NCI-H187 (cell line): ENCODE measurements around the gene YIPF6.
A peak's percentile ranks its signal among the peaks of the same experiment; 100 is the strongest.
"Not testable (repeated sequence)": the region's sequence is repeated elsewhere in the genome, so short reads cannot be mapped to it uniquely, and the experiment has no call there.

Source experiments
- DNase-seq, 2 experiments: peaks; one replicate each; lab custom pipeline; 2025; lab: John Stamatoyannopoulos, UW

YIPF6 gene

DNA sequence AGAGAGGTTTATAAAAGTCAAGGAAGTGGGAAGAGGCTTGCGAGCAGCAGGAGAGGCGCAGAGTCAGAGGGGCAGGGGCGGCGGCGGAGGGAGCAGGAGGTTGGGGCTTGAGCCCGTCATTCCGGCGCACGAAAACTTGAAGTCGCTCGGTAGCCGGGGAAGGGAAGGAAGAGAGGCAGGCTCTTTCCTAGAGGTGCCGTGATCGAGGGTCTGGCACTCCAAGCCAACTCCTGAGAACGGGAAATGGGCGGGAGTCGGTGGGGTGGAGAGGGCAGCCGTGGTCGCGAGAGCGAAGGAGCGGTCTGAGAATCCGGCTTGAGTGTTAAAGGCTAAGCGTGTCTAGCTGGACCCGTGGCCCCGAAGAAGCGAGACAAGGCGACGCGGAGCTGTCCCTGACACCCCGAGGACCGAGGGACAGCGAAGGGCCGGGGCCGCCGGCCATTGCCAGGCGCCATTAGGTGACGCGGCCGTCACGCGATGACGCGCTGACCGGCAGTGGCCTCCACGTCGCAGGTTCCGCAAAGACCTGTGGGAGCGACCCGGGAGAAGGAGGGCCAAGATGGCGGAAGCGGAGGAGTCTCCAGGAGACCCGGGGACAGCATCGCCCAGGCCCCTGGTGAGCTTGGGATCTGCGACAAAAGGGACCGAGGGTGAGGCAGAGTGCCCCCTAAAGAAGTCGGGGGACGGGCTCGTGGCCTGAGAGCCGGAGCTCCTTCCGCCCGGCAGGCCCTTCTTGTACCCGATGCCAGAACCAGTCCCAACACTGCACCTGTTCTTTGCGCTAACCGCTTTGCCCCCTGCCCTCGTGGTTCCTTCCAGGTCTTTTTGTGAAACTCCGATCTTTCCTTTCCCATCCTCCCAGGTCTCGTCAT, at the start of gene YIPF6:
Gene YIPF6, plus strand, starts transcription at position 544 of the 872 bp plus-strand sequence. Its CDS starts 16 bp downstream, at position 560.
- peak; percentile 26 to 47 for DNase-seq

GRCh38 chrX:68451720-68452119, 47.1 kb upstream of the YIPF6 start:
- DNase-seq: no peak

GRCh38 chrX:68454476-68455150, 44.2 kb upstream of the YIPF6 start:
- no peak for DNase-seq

DNA sequence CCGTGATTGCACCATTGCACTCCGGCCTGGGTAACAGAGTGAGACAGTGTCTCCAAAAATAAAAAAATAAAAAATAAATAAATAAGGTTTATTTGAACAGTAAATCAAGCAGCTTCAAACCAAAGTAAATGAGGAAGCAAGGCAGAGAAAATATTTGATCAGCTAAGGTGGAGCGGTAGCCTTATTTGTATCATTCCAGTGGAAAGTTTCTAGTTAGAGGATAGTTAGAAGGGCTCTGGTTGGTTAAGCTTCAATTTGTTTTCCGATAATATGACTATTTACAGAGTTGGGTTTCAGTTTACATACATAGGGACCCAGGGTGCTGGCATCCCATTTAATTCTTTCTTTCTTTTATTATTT, 43.7 kb upstream of the YIPF6 start:
- DNase-seq: no peak

GRCh38 chrX:68461093-68461492, 37.8 kb upstream of the YIPF6 start:
- DNase-seq: no peak

DNA sequence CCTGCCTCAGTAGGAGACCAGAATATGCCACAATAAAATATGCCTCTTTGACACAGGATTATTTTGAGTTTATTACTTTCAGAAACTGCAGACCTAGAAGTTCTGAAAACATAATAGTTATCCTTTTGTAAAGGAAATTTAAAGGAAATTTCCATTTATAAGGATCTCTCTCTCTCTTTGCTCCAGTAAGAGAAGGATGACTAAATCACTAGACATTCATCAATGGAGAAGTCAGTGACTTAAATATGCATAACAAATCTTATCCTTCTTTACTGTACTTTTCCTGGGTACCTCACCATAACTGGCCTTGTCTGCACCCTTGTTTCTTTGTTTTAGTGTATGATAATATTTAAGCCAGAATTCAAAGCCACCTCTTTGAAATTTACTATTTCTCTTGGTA, 37.3 kb upstream of the YIPF6 start:
- no peak for DNase-seq

GRCh38 chrX:68462197-68462596, 36.7 kb upstream of the YIPF6 start:
- no peak for DNase-seq

- no peak for DNase-seq
Observed at GRCh38 chrX:68462653-68463052, 36.2 kb upstream of the YIPF6 start.

DNA sequence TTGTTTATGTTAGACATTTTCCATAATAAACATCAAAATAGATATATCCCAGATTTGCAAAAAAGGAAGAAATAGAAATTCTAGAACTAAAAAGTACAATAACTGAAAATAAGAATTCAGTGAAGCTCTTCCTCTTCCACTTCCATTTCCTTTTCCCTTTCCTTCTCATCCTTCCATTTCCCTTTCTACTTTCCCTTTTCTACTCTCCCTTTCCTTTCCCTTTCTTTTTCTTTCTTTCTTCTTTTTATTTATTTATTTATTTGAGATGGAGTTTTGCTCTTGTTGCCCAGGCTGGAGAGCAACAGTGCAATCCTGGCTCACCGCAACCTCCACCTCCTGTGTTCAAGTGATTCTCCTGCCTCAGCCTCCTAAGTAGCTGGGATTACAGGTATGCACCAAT, 35.0 kb upstream of the YIPF6 start:
- DNase-seq: no peak

DNA sequence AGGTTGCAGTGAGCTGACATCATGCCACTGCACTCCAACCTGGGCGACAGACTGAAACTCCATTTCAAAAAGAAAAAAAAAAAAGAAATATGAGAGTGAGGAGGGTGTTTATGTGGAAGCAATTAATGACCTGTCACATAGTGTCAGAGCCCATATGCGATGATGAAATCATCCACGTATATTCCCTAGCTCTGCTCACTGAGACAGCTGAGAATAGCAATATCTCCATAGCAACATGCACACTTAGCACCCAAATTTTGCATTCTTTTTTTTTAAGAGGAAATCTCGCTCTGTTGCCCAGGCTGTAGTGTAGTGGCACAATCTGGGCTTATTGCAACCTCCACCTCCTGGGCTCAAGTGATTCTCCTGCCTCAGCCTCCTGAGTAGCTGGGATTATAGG, 34.1 kb upstream of the YIPF6 start:
- DNase-seq: no peak

GRCh38 chrX:68480969-68481368, 17.9 kb upstream of the YIPF6 start:
- no peak for DNase-seq

GRCh38 chrX:68486198-68486597, 12.7 kb upstream of the YIPF6 start:
- DNase-seq: not testable (repeated sequence)

GRCh38 chrX:68487254-68487653, 11.6 kb upstream of the YIPF6 start:
- no peak for DNase-seq

DNA sequence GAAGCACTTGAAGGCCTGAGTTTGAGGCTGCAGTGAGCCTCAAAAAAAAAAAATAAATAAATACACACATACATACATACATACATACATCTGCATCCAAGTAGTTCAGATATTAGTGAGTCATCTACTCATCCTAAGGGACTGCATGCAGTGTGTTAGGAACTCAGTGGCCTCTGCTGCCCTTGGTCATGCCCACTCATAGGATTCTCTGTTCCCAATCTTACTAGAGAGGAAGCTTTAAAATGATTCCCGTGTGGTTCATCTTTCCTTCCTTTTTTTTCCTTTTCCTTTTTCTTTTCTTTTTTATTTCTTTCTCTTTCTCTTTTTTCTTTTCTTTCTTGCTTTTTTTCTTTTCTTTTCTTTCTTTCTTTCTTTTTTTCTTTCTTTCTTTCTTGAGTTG, 10.9 kb upstream of the YIPF6 start:
- DNase-seq: no peak

DNA sequence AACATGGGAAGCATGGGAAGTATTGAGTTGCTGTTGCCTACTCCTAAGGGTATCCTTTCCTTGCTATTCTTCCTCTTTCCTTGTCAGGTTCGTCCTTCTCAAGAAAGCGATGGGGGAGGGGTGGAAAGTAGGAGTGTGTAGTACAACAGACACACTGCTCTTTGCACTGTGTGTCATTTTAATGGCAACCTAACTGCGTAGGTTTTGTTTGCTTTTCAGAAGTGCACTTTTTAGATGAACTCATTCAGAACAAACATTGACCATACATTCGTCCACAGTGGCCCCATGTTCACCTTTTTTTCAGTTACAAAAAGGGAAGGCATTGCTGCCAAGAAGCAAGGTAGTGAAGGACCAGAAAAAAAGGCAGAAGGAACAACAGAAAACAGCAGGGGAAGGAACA, 10.2 kb upstream of the YIPF6 start:
- DNase-seq: no peak

GRCh38 chrX:68490644-68491043, 8.2 kb upstream of the YIPF6 start:
- no peak for DNase-seq

GRCh38 chrX:68492583-68492982, 6.3 kb upstream of the YIPF6 start:
- DNase-seq: no peak

- DNase-seq: not testable (repeated sequence)
Observed at GRCh38 chrX:68493776-68494175, 5.1 kb upstream of the YIPF6 start.

- DNase-seq: no peak
Observed at GRCh38 chrX:68498044-68498507, 775 bp upstream of the YIPF6 start.

- no peak for DNase-seq
Observed at GRCh38 chrX:68499543-68500504, 973 bp downstream of the YIPF6 start.

DNA sequence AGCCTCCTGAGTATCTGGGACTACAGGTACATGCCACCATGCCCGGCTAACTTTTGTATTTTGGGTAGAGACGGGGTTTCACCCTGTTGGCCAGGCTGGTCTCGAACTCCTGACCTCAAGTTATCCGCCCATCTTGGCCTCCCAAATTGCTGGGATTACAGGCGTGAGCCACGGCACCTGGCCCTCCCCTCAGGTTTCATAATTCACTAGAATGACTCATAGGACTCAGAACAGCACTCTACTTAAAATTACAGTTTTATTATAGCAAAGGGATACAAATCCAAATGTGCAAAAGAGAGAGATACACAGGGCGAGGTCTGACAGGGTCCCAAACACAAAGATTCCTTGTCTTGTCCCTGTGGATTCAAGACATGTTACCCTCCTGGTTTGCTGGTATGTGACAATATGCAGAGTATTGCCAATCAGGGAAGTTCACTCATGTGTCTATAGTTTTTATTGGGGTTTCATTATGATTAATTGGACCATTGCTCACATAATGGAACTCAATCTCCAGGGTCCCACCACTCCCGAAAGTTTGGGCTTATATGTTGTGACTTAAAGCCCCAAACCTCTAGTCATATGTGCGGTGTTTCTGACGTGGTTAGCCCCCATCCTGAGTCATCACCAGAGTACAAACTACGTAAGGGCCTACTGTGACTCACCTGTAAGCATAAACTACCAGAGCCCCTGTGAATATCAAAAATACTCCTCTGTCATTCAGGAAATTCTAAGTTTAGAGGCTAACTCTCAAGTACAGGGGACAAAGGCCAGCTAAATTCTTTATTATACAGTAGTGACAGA, 5.2 kb downstream of the YIPF6 start:
- DNase-seq: no peak
